Measurements from ENCODE around the gene ABHD1. TPM values are rescaled to one million over a fixed set of nuclear protein-coding genes. Genes with fewer than 3 reads are reported as not detected.

The ABHD1 gene
- total and polyA plus RNA-seq, 2 donors (not counting 3 experiments of a cell fraction or from before 2014, with no cell fraction given) = 0.07 TPM; not detected in 1

GRCh38 chr2:27152102-27152795, 28.6 kb downstream of the ABHD1 start:
- no peak overlapping the region for H3K4me2 ChIP-seq (ENCODE audit: insufficient read depth, low read length)
- H3K9me3 ChIP-seq (replicated peaks; ENCODE audit: control insufficient read depth, insufficient read depth, low read length) = no peaks in the 10 kb centered on the region
- H3K27me3 ChIP-seq (ENCODE audit: control insufficient read depth in 2 of 2, insufficient read depth in 2 of 2, low read length in 2 of 2) = peaks cover 0 to 1% of the 10 kb centered on the region in 2 experiments
- DNase-seq (ENCODE audit: low read depth, low spot score) (no peak), FAIRE-seq (no peak)
- TF ChIP-seq JUN (IDR thresholded peaks at IDR 0.05; ENCODE audit: borderline replicate concordance, insufficient read depth, insufficient read length, low read depth) = no peak
- no peaks in the 10 kb centered on the region for H3K9me1 ChIP-seq (replicated peaks; ENCODE audit: control insufficient read depth, extremely low read depth, insufficient read depth, low read length)
- ChIA-PET POLR2A (no interaction called here), CTCF (interaction anchor here (0.8 to 2.1 kb wide), 6 partner anchors 13 to 128 kb away, joined by 3 to 9 read pairs (median 3); partner anchors contain the start of gene PREB)
- H3K4me3 ChIP-seq (replicated peaks in 1 of 3; ENCODE audit: insufficient read depth in 1 of 3, low read depth in 1 of 3, low read length in 3 of 3) = no peak overlapping the region
- no peaks in the 10 kb centered on the region for H3K79me2 ChIP-seq (ENCODE audit: control insufficient read depth, insufficient read depth, low read length)
- no peaks in the 10 kb centered on the region for H3K4me1 ChIP-seq (ENCODE audit: control insufficient read depth, extremely low read depth, insufficient read depth, low read length)
- H3K36me3 ChIP-seq (ENCODE audit: control insufficient read depth in 2 of 2, extremely low read depth in 1 of 2, insufficient read depth in 2 of 2, low read length in 2 of 2) = no peaks in the 10 kb centered on the region
- no peak overlapping the region for H3K27ac ChIP-seq (ENCODE audit: insufficient read depth, low read depth, low read length)
- no peaks in the 10 kb centered on the region for H4K20me1 ChIP-seq (replicated peaks; ENCODE audit: control insufficient read depth, extremely low read depth, insufficient read depth, low read length)
- intact Hi-C loops (cut with micrococcal nuclease) (loop anchor here (10.0 kb wide), 1 partner anchor 167 kb away; no protein-coding TSS in a partner anchor), dilution Hi-C loops (cut with MboI; ENCODE audit: extremely low pct_ligation_motif_present, low sequenced_read_pairs) (no loop called here)
- no peak overlapping the region for H3K9ac ChIP-seq (replicated peaks; ENCODE audit: extremely low read depth, insufficient read depth, low read length)
- no TSS peak for BruUV-seq (replicated peaks)
- H2AFZ ChIP-seq (ENCODE audit: low read depth, low read length) = no peak overlapping the region

DNA sequence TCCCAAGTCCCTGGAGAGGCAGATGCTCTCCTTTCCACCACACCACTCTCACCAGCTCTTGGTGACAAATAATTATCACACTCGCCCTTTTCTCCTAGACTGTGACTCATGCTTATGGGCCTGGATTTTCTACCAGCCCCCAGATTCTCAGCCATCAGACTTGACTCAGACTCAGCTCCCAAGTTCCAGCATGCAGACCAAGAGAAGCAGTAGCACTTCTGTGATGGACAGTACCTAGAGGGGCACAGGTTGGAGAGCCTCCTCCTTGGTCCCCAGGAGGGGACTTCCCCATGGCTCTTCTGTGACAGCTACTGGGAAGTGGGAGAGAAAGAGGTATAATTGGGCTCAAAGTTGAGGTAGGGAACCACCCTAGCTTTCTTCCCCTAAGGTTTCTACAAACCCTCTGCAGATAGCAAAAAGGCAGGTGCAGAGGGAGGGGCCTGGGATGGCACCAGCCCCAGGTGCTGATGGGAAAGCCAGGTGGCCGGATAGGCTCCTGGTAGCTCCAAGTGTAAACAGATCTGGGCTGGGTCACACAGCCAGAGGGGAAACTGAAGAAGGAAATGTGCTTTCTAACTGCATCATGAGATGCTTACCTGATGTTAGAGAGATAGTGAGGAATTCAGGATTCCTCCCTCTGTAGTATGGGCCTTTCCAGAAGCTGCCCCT, 29.3 kb downstream of the ABHD1 start:
- no peak overlapping the region for H3K9ac ChIP-seq (replicated peaks; ENCODE audit: extremely low read depth, insufficient read depth, low read length)

More for the DNA sequence above, 29.3 kb downstream of the ABHD1 start:
- Histone ChIP-seq H3K4me3 (replicated peaks in 1 of 3; ENCODE audit: insufficient read depth in 1 of 3, low read depth in 1 of 3, low read length in 3 of 3) (no peak overlapping the region), H3K9me1 (replicated peaks; ENCODE audit: control insufficient read depth, extremely low read depth, insufficient read depth, low read length) (no peaks in the 10 kb centered on the region), H3K4me1 (ENCODE audit: control insufficient read depth, extremely low read depth, insufficient read depth, low read length) (no peaks in the 10 kb centered on the region), H3K27ac (ENCODE audit: insufficient read depth, low read depth, low read length) (no peak overlapping the region), H3K79me2 (ENCODE audit: control insufficient read depth, insufficient read depth, low read length) (no peaks in the 10 kb centered on the region), H3K9me3 (replicated peaks; ENCODE audit: control insufficient read depth, insufficient read depth, low read length) (no peaks in the 10 kb centered on the region), H3K4me2 (ENCODE audit: insufficient read depth, low read length) (no peak overlapping the region), H3K27me3 (ENCODE audit: control insufficient read depth in 2 of 2, insufficient read depth in 2 of 2, low read length in 2 of 2) (no peaks in the 10 kb centered on the region), H2AFZ (ENCODE audit: low read depth, low read length) (no peak overlapping the region), H4K20me1 (replicated peaks; ENCODE audit: control insufficient read depth, extremely low read depth, insufficient read depth, low read length) (no peaks in the 10 kb centered on the region), H3K36me3 (ENCODE audit: control insufficient read depth in 2 of 2, extremely low read depth in 1 of 2, insufficient read depth in 2 of 2, low read length in 2 of 2) (no peaks in the 10 kb centered on the region)
- intact Hi-C loops (cut with micrococcal nuclease) = loop anchor here (10.0 kb wide), 1 partner anchor 168 kb away; no protein-coding TSS in a partner anchor
- FAIRE-seq (no peak), DNase-seq (ENCODE audit: low read depth, low spot score) (no peak)
- POLR2A ChIA-PET = no interaction called here
- BruUV-seq (replicated peaks) = no TSS peak
- TF ChIP-seq GATA2 (IDR thresholded peaks at IDR 0.05; ENCODE audit: insufficient read depth, insufficient read length, low read depth, low read length) (no peak), POLR2A (IDR thresholded peaks at IDR 0.05; ENCODE audit: low read depth, low read length) (no peak), FOS (IDR thresholded peaks at IDR 0.05; ENCODE audit: borderline replicate concordance, insufficient read depth, low read length) (no peak), MYC (IDR thresholded peaks at IDR 0.05; ENCODE audit: low read depth, low read length) (no peak), JUN (IDR thresholded peaks at IDR 0.05; ENCODE audit: borderline replicate concordance, insufficient read depth, insufficient read length, low read depth) (no peak), EZH2 (IDR thresholded peaks at IDR 0.05; ENCODE audit: borderline replicate concordance, low read depth, low read length, severe bottlenecking) (no peak), POLR2AphosphoS5 (IDR thresholded peaks at IDR 0.05; ENCODE audit: insufficient read depth, low read depth, low read length) (no peak)
- TF ChIP-seq, protein P1, sequence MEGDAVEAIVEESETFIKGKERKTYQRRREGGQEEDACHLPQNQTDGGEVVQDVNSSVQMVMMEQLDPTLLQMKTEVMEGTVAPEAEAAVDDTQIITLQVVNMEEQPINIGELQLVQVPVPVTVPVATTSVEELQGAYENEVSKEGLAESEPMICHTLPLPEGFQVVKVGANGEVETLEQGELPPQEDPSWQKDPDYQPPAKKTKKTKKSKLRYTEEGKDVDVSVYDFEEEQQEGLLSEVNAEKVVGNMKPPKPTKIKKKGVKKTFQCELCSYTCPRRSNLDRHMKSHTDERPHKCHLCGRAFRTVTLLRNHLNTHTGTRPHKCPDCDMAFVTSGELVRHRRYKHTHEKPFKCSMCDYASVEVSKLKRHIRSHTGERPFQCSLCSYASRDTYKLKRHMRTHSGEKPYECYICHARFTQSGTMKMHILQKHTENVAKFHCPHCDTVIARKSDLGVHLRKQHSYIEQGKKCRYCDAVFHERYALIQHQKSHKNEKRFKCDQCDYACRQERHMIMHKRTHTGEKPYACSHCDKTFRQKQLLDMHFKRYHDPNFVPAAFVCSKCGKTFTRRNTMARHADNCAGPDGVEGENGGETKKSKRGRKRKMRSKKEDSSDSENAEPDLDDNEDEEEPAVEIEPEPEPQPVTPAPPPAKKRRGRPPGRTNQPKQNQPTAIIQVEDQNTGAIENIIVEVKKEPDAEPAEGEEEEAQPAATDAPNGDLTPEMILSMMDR (IDR thresholded peaks at IDR 0.05; ENCODE audit: extremely low read depth in 1 of 2, insufficient read depth in 1 of 2, low read depth in 1 of 2, low read length in 2 of 2) = no peak
- TF ChIP-seq, protein P2, sequence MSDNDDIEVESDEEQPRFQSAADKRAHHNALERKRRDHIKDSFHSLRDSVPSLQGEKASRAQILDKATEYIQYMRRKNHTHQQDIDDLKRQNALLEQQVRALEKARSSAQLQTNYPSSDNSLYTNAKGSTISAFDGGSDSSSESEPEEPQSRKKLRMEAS (IDR thresholded peaks at IDR 0.05; ENCODE audit: insufficient read depth, insufficient read length) = no peak
- CTCF ChIA-PET = interaction anchor here (1.4 to 2.1 kb wide), 3 partner anchors 17 to 40 kb away, joined by 3 to 9 read pairs (median 7); no protein-coding TSS in a partner anchor
- dilution Hi-C loops (cut with MboI; ENCODE audit: extremely low pct_ligation_motif_present, low sequenced_read_pairs) = no loop called here

Data from endothelial cell of umbilical vein (primary cell).